ENCODE results near the gene MAST1. TPM values are rescaled to one million over a fixed set of nuclear protein-coding genes. Genes with fewer than 3 reads are reported as not detected.
"Not testable (repeated sequence)": the region's sequence is repeated elsewhere in the genome, so short reads cannot be mapped to it uniquely, and the experiment has no call there.

Gene MAST1
- total RNA-seq, 1 donor from 2014 or later: 17.7 TPM

GRCh38 chr19:12888006-12888603 lies 49.8 kb downstream of the MAST1 start:
- no peak overlapping the region for H3K27ac Mint-ChIP-seq (ENCODE audit: unreplicated experiment)
- H3K9me3 Mint-ChIP-seq: no peaks in the 10 kb centered on the region
- peak overlapping the region; percentile 9 for H3K4me3 Mint-ChIP-seq
- H3K4me1 Mint-ChIP-seq: peaks cover 25% of the 10 kb centered on the region
- no peaks in the 10 kb centered on the region for H3K36me3 Mint-ChIP-seq (ENCODE audit: low read depth)
- H3K27me3 Mint-ChIP-seq (ENCODE audit: low read depth): peaks cover 58% of the 10 kb centered on the region
- TF ChIP-seq, protein P1, sequence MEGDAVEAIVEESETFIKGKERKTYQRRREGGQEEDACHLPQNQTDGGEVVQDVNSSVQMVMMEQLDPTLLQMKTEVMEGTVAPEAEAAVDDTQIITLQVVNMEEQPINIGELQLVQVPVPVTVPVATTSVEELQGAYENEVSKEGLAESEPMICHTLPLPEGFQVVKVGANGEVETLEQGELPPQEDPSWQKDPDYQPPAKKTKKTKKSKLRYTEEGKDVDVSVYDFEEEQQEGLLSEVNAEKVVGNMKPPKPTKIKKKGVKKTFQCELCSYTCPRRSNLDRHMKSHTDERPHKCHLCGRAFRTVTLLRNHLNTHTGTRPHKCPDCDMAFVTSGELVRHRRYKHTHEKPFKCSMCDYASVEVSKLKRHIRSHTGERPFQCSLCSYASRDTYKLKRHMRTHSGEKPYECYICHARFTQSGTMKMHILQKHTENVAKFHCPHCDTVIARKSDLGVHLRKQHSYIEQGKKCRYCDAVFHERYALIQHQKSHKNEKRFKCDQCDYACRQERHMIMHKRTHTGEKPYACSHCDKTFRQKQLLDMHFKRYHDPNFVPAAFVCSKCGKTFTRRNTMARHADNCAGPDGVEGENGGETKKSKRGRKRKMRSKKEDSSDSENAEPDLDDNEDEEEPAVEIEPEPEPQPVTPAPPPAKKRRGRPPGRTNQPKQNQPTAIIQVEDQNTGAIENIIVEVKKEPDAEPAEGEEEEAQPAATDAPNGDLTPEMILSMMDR (conservative IDR thresholded peaks at IDR 0.05): no peak
- DNase-seq (ENCODE audit: low read depth, low spot score): no peak

DNA sequence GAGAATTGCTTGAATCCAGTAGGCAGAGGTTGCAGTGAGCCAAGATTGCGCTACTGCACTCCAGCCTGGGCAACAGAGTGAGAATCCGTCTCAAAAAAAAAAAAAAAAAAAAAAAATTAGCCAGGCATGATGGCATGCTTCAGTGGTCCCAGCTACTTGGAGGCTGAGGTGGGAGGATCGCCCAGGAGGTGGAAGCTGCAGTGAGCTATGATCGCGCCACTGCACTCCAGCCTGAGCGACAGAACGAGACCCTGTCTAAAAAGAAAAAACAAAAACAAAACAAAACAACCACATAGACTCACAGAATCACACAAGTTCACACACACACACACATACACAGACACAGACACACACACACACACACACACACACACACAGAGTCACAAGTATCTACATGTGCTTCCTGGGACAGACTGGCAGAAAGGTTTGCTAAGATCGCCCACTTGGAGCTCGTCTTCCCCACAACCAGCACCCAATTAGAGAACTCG lies 52.0 kb downstream of the MAST1 start:
- DNase-seq (ENCODE audit: low read depth, low spot score); H3K9me3 Mint-ChIP-seq; H3K36me3 Mint-ChIP-seq (ENCODE audit: low read depth): not testable (repeated sequence)
- Mint-ChIP-seq H3K4me1 (peaks cover 25% of the 10 kb centered on the region), H3K27ac (ENCODE audit: unreplicated experiment) (peak overlapping the region; percentile 100), H3K27me3 (ENCODE audit: low read depth) (peaks cover 36% of the 10 kb centered on the region), H3K4me3 (peak overlapping the region; percentile 96)

GRCh38 chr19:12890787-12891552 lies 52.7 kb downstream of the MAST1 start, which contains the start of gene GCDH:
GCDH (plus strand) TSS chr19:12891160; CDS start chr19:12891305, 145 bp downstream.
- TF ChIP-seq, protein P1 (conservative IDR thresholded peaks at IDR 0.05): no peak
- H3K4me1 Mint-ChIP-seq: peaks cover 25% of the 10 kb centered on the region
- H3K4me3 Mint-ChIP-seq: peak within 1 kb of the TSS; percentile 96
- no peaks in the 10 kb centered on the region for H3K36me3 Mint-ChIP-seq (ENCODE audit: low read depth)
- peaks cover 34% of the 10 kb centered on the region for H3K27me3 Mint-ChIP-seq (ENCODE audit: low read depth)
- peak; percentile 87 for DNase-seq (ENCODE audit: low read depth, low spot score)
- peak within 1 kb of the TSS; percentile 100 for H3K27ac Mint-ChIP-seq (ENCODE audit: unreplicated experiment)
- no peaks in the 10 kb centered on the region for H3K9me3 Mint-ChIP-seq

DNA sequence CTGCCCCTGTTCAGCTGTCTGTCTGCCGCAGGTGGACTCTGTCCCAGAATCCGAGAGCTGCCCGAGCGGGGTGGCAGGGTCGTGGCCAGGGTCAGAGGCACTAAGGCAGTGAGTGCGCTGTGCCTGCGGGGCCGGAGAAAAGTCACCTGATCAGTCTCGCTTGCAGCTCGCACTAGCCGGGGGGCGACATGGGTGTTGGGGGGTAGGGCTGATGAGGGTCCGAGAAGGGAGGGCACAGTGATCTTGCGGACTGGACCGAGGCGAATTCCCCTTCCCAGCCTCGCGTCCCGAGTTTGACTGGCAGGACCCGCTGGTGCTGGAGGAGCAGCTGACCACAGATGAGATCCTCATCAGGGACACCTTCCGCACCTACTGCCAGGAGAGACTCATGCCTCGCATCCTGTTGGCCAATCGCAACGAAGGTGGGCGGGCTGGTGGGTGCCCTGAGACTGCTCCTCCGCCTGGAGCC lies 53.3 kb downstream of the MAST1 start:
- H3K4me1 Mint-ChIP-seq: peaks cover 21% of the 10 kb centered on the region
- H3K9me3 Mint-ChIP-seq: no peaks in the 10 kb centered on the region
- H3K27ac Mint-ChIP-seq (ENCODE audit: unreplicated experiment): no peak overlapping the region
- no peaks in the 10 kb centered on the region for H3K36me3 Mint-ChIP-seq (ENCODE audit: low read depth)
- H3K27me3 Mint-ChIP-seq (ENCODE audit: low read depth): peaks cover 28% of the 10 kb centered on the region
- peak overlapping the region; percentile 96 for H3K4me3 Mint-ChIP-seq
- TF ChIP-seq, protein P1 (conservative IDR thresholded peaks at IDR 0.05): no peak
- DNase-seq (ENCODE audit: low read depth, low spot score): no peak

GRCh38 chr19:12893582-12893981 lies 55.3 kb downstream of the MAST1 start:
- peak overlapping the region; percentile 71 for H3K27ac Mint-ChIP-seq (ENCODE audit: unreplicated experiment)
- peak overlapping the region; percentile 80 for H3K4me3 Mint-ChIP-seq

More at GRCh38 chr19:12893582-12893981, 55.3 kb downstream of the MAST1 start:
- Mint-ChIP-seq H3K36me3 (ENCODE audit: low read depth) (no peaks in the 10 kb centered on the region), H3K27me3 (ENCODE audit: low read depth) (peaks cover 8% of the 10 kb centered on the region), H3K9me3 (no peaks in the 10 kb centered on the region), H3K4me1 (peaks cover 20% of the 10 kb centered on the region)
- TF ChIP-seq, protein P1 (conservative IDR thresholded peaks at IDR 0.05): no peak
- no peak for DNase-seq (ENCODE audit: low read depth, low spot score)
